HepG2 (cell line): Measurements from ENCODE around the gene ZNF735. TPM values are rescaled to one million over a fixed set of nuclear protein-coding genes. Genes with fewer than 3 reads are reported as not detected.
"Not testable (repeated sequence)": the region's sequence is repeated elsewhere in the genome, so short reads cannot be mapped to it uniquely, and the experiment has no call there.

Source experiments
- ATAC-seq: fragments of 200-7000 bp; cut with Tn5 transposase; 3 replicates; pipeline ENCODE4 v1.9.1; 2020; ENCODE audit warnings: mild to moderate bottlenecking, moderate library complexity
- BruUV-seq: library from RNA; stranded (reverse); fragments of 400-500 nt; replicated peaks from 2 replicates; lab custom pipeline; 2021; lab: Mats Ljungman, UMichigan
- CTCF ChIA-PET: fragments of 300-600 bp; formaldehyde crosslinking; extraction: SDS; loops from one replicate; lab custom pipeline; 2021; ENCODE audit warnings: low total read pairs, inconsistent platforms, low intra/inter-chr PET ratio; lab: Yijun Ruan, JAX
- POLR2A ChIA-PET: fragments of 350-600 bp; sonication (Branson Sonifier 250); formaldehyde crosslinking; loops from one replicate; lab custom pipeline; 2020; ENCODE audit warnings: antibody characterized with exemption, inconsistent platforms; lab: Yijun Ruan, JAX
- DNase-seq: peaks from one replicate; pipeline ENCODE4 v3.0.0-alpha.2; 2015; ENCODE audit warnings: low spot score
- FAIRE-seq: peaks from 3 replicates; lab custom pipeline; 2011; peaks lifted over from hg19 to GRCh38; lab: Jason Lieb, UNC
- H2AFZ ChIP-seq: one replicate; pipeline ENCODE4 v1.6.1; 2011; ENCODE audit warnings: low read length, inconsistent platforms
- H3K27ac ChIP-seq: fragments of 300-600 bp; 3 replicates; pipeline ENCODE4 v1.8.0; 2011; ENCODE audit warnings: mixed run types, mild to moderate bottlenecking, mixed read lengths, low read length, inconsistent platforms; ENCODE audit not compliant: insufficient read depth; ENCODE audit errors: extremely low read length
- H3K27me3 ChIP-seq, 2 experiments: fragments of 200-600 bp in 1 of 2; 2 replicates in 1 of 2; 3 replicates in 1 of 2; pipeline versions ENCODE4 v1.6.0 to v1.8.0; 2011; ENCODE audit warnings: low read length in 2 of 2, mild to moderate bottlenecking in 2 of 2, moderate library complexity in 2 of 2, inconsistent platforms in 1 of 2; ENCODE audit not compliant: insufficient read depth in 2 of 2, control insufficient read depth in 1 of 2
- H3K36me3 ChIP-seq, 2 experiments: fragments of 200-600 bp in 1 of 2; replicated peaks in 1 of 2; 2 replicates in 1 of 2; 3 replicates in 1 of 2; pipeline versions ENCODE4 v1.5.1 to v1.8.0; 2011; ENCODE audit warnings: low read length in 2 of 2, inconsistent platforms in 1 of 2; ENCODE audit not compliant: insufficient read depth in 2 of 2, control insufficient read depth in 1 of 2
- H3K4me1 ChIP-seq: 2 replicates; pipeline ENCODE4 v1.5.1; 2012; ENCODE audit warnings: low read length, inconsistent platforms; ENCODE audit not compliant: insufficient read depth
- H3K4me2 ChIP-seq: 2 replicates; pipeline ENCODE4 v1.6.0; 2011; ENCODE audit warnings: low read depth, low read length, inconsistent platforms
- H3K4me3 ChIP-seq, 3 experiments: fragments of 200-600 bp in 1 of 3; sonication (generic), shearing (Covaris generic) in 1 of 3; replicated peaks in 1 of 3; 2 replicates each; pipeline ENCODE4 v1.5.1; 2011 to 2016; ENCODE audit warnings: low read length in 3 of 3, inconsistent platforms in 2 of 3, low read depth in 2 of 3, mild to moderate bottlenecking in 2 of 3, control low read depth in 1 of 3, mixed read lengths in 1 of 3; ENCODE audit not compliant: insufficient read depth in 1 of 3
- H3K79me2 ChIP-seq: one replicate; pipeline ENCODE4 v1.6.1; 2011; ENCODE audit warnings: low read length, inconsistent platforms; ENCODE audit not compliant: insufficient read depth
- H3K9ac ChIP-seq: 2 replicates; pipeline ENCODE4 v1.6.0; 2011; ENCODE audit warnings: mild to moderate bottlenecking, low read depth, low read length, inconsistent platforms; ENCODE audit not compliant: insufficient read depth
- H3K9me3 ChIP-seq: 2 replicates; pipeline ENCODE4 v1.5.1; 2012; ENCODE audit warnings: mild to moderate bottlenecking, low read length
- H4K20me1 ChIP-seq: 2 replicates; pipeline ENCODE4 v1.6.0; 2011; ENCODE audit warnings: inconsistent platforms, mild to moderate bottlenecking, low read length, moderate library complexity; ENCODE audit not compliant: insufficient read depth
- ISL2 ChIP-seq: sonication (generic); formaldehyde crosslinking; IDR thresholded peaks from 2 replicates; pipeline ENCODE4 v1.5.0; 2020; ENCODE audit warnings: missing genetic modification reagents
- ONECUT2 ChIP-seq: sonication (generic); formaldehyde crosslinking; IDR thresholded peaks from 2 replicates; pipeline ENCODE4 v1.4.0; 2020; ENCODE audit warnings: missing genetic modification reagents
- RELA ChIP-seq: sonication (generic); formaldehyde crosslinking; IDR thresholded peaks from 2 replicates; pipeline ENCODE4 v1.4.0; 2020; ENCODE audit warnings: missing genetic modification reagents
- ZNF382 ChIP-seq: sonication (generic); formaldehyde crosslinking; IDR thresholded peaks from 2 replicates; pipeline ENCODE4 v1.5.0; 2020; ENCODE audit warnings: missing genetic modification reagents, mild to moderate bottlenecking, borderline replicate concordance
- WGBS: methylation state at CpG from one replicate; pipeline ENCODE4 v1.1.6; 2017; ENCODE audit warnings: low lambda C conversion rate; 5-methylcytosine and 5-hydroxymethylcytosine counted together
- in situ Hi-C: cut with HindIII; loops from 2 replicates; pipeline ENCODE4 v1.10.0; 2017; ENCODE audit warnings: low pct_unique_long_range_greater_than_20kb; ENCODE audit not compliant: extremely low pct_ligation_motif_present
- intact Hi-C: fragments of 100-400 bp; cut with micrococcal nuclease; formaldehyde crosslinking; loops from one replicate; pipeline ENCODE4 v1.10.0; 2022; ENCODE audit not compliant: unreplicated experiment
- polyA plus RNA-seq, 8 experiments: library from polyadenylated mRNA; depleted of rRNA in 3 of 8; stranded (reverse) in 7 of 8; unstranded in 1 of 8; fragments of >200 nt; fragmentation: Illumina TruSeq in 4 of 8; extraction: Trizol in 4 of 8; gene quantifications; 2 replicates each; pipeline versions ENCODE4 v1.2.1 to v1.2.3, GENCODE V29; 2011 to 2016; ENCODE audit warnings: low read depth in 4 of 8, missing spikeins in 1 of 8, mixed read lengths in 1 of 8; ENCODE audit not compliant: insufficient read depth in 1 of 8
- total RNA-seq, 5 experiments: library from RNA; depleted of rRNA; stranded (reverse); fragments of >200 nt; fragmentation: Illumina TruSeq; extraction: Trizol; gene quantifications; 2 replicates each; pipeline ENCODE4 v1.2.3, GENCODE V29; 2016; ENCODE audit warnings: low read depth in 1 of 5
- TF ChIP-seq, protein P1 (sequence below): sonication (generic); formaldehyde crosslinking; IDR thresholded peaks from 2 replicates; pipeline ENCODE4 v1.4.0; 2020; ENCODE audit warnings: missing genetic modification reagents, mild to moderate bottlenecking, borderline replicate concordance
- TF ChIP-seq, protein P2 (sequence below): sonication (generic); formaldehyde crosslinking; IDR thresholded peaks from 2 replicates; pipeline ENCODE4 v1.5.1; 2020; ENCODE audit warnings: missing genetic modification reagents, mild to moderate bottlenecking, borderline replicate concordance
- TF ChIP-seq, protein P3 (sequence below): sonication (generic); formaldehyde crosslinking; IDR thresholded peaks from 2 replicates; pipeline ENCODE4 v1.4.0; 2020; ENCODE audit warnings: missing genetic modification reagents, borderline replicate concordance

Gene ZNF735
- total and polyA plus RNA-seq, 2 of the 13 experiments (the other 11 are each of a cell fraction or from before 2014, with no cell fraction given), result not detected

GRCh38 chr7:64223366-64223765 is 16.4 kb downstream of the ZNF735 start (continued):
- TF ChIP-seq RELA, result no peak

DNA sequence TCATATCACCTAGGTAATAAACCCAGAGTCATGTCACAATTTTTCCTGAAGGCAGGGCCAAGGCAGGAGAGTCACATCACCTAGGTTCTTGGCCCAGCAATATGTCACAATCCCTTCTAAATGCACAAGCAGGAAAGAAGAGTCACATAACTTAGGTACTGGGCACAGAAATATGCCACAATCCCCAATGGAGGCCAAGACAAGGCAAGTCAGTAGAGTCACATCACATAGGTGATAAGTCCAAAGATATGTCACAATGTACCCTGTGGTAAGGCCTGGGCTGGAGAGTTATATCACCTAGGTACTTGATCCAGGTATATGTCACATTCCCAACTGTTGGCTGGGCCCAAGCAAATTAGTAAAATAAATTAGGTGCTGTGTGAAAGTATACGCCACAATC is 21.2 kb downstream of the ZNF735 start, which contains the start of gene ZNF679:
Gene ZNF679, plus strand, starts transcription at position 301 of the 400 bp plus-strand sequence. CDS start 20,644 bp downstream, outside the sequence.
- H3K36me3 ChIP-seq, H3K9ac ChIP-seq, H3K79me2 ChIP-seq, intact Hi-C loops, in situ Hi-C loops, H2AFZ ChIP-seq, CTCF ChIA-PET, H3K4me3 ChIP-seq, POLR2A ChIA-PET, H3K4me1 ChIP-seq, FAIRE-seq, ATAC-seq, H3K4me2 ChIP-seq, H4K20me1 ChIP-seq, H3K27ac ChIP-seq, H3K27me3 ChIP-seq, DNase-seq, BruUV-seq: not testable (repeated sequence)
- WGBS, result 0% methylated on average over 1 of the region's 1 CpG
- H3K9me3 ChIP-seq, result peaks cover 92% of the 10 kb centered on the region

- DNase-seq (no peak), FAIRE-seq (no peak), ATAC-seq (no peak)
- H4K20me1 ChIP-seq, result no peaks in the 10 kb centered on the region
- H3K4me3 ChIP-seq, result no peak overlapping the region
- in situ Hi-C loops (no loop called here), intact Hi-C loops (no loop called here)
- 13% methylated on average over 1 of the region's 1 CpG for WGBS
- no peak overlapping the region for H3K27ac ChIP-seq
- H3K9ac ChIP-seq, result no peak overlapping the region
- no peaks in the 10 kb centered on the region for H3K79me2 ChIP-seq
- H3K36me3 ChIP-seq, result no peaks in the 10 kb centered on the region
- no TSS peak for BruUV-seq
- no peak overlapping the region for H3K4me2 ChIP-seq
- ChIA-PET CTCF (no interaction called here), POLR2A (no interaction called here)
- no peaks in the 10 kb centered on the region for H3K4me1 ChIP-seq
- H3K9me3 ChIP-seq, result peaks cover 78% of the 10 kb centered on the region
- no peaks in the 10 kb centered on the region for H3K27me3 ChIP-seq
- no peak overlapping the region for H2AFZ ChIP-seq
- TF ChIP-seq, protein P1, sequence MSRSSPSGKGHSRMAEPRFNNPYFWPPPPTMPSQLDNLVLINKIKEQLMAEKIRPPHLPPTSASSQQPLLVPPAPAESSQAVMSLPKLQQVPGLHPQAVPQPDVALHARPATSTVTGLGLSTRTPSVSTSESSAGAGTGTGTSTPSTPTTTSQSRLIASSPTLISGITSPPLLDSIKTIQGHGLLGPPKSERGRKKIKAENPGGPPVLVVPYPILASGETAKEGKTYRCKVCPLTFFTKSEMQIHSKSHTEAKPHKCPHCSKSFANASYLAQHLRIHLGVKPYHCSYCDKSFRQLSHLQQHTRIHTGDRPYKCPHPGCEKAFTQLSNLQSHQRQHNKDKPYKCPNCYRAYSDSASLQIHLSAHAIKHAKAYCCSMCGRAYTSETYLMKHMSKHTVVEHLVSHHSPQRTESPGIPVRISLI (CRISPR knock-in tag), result no peak
- TF ChIP-seq ISL2 (no peak), ZNF382 (no peak), ONECUT2 (CRISPR knock-in tag) (no peak)
- TF ChIP-seq, protein P2, sequence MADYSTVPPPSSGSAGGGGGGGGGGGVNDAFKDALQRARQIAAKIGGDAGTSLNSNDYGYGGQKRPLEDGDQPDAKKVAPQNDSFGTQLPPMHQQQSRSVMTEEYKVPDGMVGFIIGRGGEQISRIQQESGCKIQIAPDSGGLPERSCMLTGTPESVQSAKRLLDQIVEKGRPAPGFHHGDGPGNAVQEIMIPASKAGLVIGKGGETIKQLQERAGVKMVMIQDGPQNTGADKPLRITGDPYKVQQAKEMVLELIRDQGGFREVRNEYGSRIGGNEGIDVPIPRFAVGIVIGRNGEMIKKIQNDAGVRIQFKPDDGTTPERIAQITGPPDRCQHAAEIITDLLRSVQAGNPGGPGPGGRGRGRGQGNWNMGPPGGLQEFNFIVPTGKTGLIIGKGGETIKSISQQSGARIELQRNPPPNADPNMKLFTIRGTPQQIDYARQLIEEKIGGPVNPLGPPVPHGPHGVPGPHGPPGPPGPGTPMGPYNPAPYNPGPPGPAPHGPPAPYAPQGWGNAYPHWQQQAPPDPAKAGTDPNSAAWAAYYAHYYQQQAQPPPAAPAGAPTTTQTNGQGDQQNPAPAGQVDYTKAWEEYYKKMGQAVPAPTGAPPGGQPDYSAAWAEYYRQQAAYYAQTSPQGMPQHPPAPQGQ, result no peak
- TF ChIP-seq, protein P3, sequence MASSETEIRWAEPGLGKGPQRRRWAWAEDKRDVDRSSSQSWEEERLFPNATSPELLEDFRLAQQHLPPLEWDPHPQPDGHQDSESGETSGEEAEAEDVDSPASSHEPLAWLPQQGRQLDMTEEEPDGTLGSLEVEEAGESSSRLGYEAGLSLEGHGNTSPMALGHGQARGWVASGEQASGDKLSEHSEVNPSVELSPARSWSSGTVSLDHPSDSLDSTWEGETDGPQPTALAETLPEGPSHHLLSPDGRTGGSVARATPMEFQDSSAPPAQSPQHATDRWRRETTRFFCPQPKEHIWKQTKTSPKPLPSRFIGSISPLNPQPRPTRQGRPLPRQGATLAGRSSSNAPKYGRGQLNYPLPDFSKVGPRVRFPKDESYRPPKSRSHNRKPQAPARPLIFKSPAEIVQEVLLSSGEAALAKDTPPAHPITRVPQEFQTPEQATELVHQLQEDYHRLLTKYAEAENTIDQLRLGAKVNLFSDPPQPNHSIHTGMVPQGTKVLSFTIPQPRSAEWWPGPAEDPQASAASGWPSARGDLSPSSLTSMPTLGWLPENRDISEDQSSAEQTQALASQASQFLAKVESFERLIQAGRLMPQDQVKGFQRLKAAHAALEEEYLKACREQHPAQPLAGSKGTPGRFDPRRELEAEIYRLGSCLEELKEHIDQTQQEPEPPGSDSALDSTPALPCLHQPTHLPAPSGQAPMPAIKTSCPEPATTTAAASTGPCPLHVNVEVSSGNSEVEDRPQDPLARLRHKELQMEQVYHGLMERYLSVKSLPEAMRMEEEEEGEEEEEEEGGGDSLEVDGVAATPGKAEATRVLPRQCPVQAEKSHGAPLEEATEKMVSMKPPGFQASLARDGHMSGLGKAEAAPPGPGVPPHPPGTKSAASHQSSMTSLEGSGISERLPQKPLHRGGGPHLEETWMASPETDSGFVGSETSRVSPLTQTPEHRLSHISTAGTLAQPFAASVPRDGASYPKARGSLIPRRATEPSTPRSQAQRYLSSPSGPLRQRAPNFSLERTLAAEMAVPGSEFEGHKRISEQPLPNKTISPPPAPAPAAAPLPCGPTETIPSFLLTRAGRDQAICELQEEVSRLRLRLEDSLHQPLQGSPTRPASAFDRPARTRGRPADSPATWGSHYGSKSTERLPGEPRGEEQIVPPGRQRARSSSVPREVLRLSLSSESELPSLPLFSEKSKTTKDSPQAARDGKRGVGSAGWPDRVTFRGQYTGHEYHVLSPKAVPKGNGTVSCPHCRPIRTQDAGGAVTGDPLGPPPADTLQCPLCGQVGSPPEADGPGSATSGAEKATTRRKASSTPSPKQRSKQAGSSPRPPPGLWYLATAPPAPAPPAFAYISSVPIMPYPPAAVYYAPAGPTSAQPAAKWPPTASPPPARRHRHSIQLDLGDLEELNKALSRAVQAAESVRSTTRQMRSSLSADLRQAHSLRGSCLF (CRISPR knock-in tag), result no peak
Measured at GRCh38 chr7:64266341-64266919, 59.4 kb downstream of the ZNF735 start.
